GM18858 (cell line): ENCODE measurements around the gene ATOX1.
"Not testable (repeated sequence)": the region's sequence is repeated elsewhere in the genome, so short reads cannot be mapped to it uniquely, and the experiment has no call there.

Experiments
- ATAC-seq: cut with Tn5 transposase; IDR thresholded peaks from one replicate; pipeline ENCODE4 v1.9.1; 2021; ENCODE audit not compliant: unreplicated experiment

ATOX1 gene

GRCh38 chr5:151734064-151734408, 24.4 kb downstream of the ATOX1 start:
- ATAC-seq: no peak

GRCh38 chr5:151733358-151734063, 24.9 kb downstream of the ATOX1 start:
- no peak for ATAC-seq

GRCh38 chr5:151730381-151730780, 28.1 kb downstream of the ATOX1 start:
- ATAC-seq: no peak

GRCh38 chr5:151729597-151729996, 28.8 kb downstream of the ATOX1 start:
- ATAC-seq: not testable (repeated sequence)

GRCh38 chr5:151724360-151724759, 34.1 kb downstream of the ATOX1 start:
- ATAC-seq: no peak

- ATAC-seq: no peak
Observed at GRCh38 chr5:151722546-151722945, 35.9 kb downstream of the ATOX1 start.

GRCh38 chr5:151721812-151722391, 36.5 kb downstream of the ATOX1 start:
- ATAC-seq: no peak

GRCh38 chr5:151721087-151721646, 37.3 kb downstream of the ATOX1 start:
- ATAC-seq: peak; percentile 82

GRCh38 chr5:151720215-151720614, 38.2 kb downstream of the ATOX1 start:
- ATAC-seq: no peak

- no peak for ATAC-seq
Observed at GRCh38 chr5:151719228-151720000, 39.0 kb downstream of the ATOX1 start.

GRCh38 chr5:151718646-151719045, 39.8 kb downstream of the ATOX1 start:
- ATAC-seq: no peak

GRCh38 chr5:151718153-151718552, 40.3 kb downstream of the ATOX1 start:
- ATAC-seq: no peak

GRCh38 chr5:151717416-151717815, 41.0 kb downstream of the ATOX1 start:
- ATAC-seq: no peak

GRCh38 chr5:151709109-151709735, 49.2 kb downstream of the ATOX1 start:
- ATAC-seq: no peak

GRCh38 chr5:151708126-151708525, 50.3 kb downstream of the ATOX1 start:
- ATAC-seq: no peak

GRCh38 chr5:151707567-151707966, 50.9 kb downstream of the ATOX1 start:
- no peak for ATAC-seq

GRCh38 chr5:151706906-151707305, 51.5 kb downstream of the ATOX1 start:
- no peak for ATAC-seq

GRCh38 chr5:151703780-151704179, 54.7 kb downstream of the ATOX1 start:
- no peak for ATAC-seq

- peak; percentile 92 for ATAC-seq
Observed at GRCh38 chr5:151703227-151703626, 55.2 kb downstream of the ATOX1 start.

- ATAC-seq: peak; percentile 41
Observed at GRCh38 chr5:151700820-151701219, 57.6 kb downstream of the ATOX1 start.

GRCh38 chr5:151700296-151700695, 58.1 kb downstream of the ATOX1 start:
- ATAC-seq: no peak
